Activated naive CD4-positive, alpha-beta T cell treated with Interleukin-2 at 50 U/mL for 16 hours (primary cell): ENCODE data around the gene BSG.
A peak's percentile ranks its signal among the peaks of the same experiment; 100 is the strongest.
"Not testable (repeated sequence)": the region's sequence is repeated elsewhere in the genome, so short reads cannot be mapped to it uniquely, and the experiment has no call there.

Experiments used
- DNase-seq: peaks from one replicate; pipeline ENCODE4 v3.0.0-alpha.2; 2020

BSG gene

GRCh38 chr19:605061-605971 is 32.9 kb downstream of the BSG start:
- not testable (repeated sequence) for DNase-seq

- DNase-seq = no peak
Measured at GRCh38 chr19:607301-608154, 35.1 kb downstream of the BSG start.

- DNase-seq = no peak
Measured at GRCh38 chr19:608155-609003, 36.0 kb downstream of the BSG start.

DNA sequence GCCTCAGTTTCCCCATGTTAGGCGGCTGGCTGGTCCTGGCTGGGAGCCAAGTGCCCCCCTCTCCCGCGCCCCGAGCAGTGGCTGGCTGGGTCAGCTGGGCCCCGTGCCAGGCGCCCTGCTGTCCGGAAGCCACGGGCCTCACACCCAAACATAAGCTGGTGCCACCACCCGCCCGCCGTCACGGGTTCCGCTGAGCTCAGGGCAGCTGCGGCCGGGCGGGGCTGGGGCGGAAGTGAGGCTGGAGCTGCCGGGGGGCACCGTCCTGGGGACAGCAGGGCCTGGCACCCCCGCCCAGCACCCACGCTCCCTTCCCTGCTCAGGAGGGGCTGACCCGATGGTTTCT is 36.6 kb downstream of the BSG start:
- DNase-seq = no peak

DNA sequence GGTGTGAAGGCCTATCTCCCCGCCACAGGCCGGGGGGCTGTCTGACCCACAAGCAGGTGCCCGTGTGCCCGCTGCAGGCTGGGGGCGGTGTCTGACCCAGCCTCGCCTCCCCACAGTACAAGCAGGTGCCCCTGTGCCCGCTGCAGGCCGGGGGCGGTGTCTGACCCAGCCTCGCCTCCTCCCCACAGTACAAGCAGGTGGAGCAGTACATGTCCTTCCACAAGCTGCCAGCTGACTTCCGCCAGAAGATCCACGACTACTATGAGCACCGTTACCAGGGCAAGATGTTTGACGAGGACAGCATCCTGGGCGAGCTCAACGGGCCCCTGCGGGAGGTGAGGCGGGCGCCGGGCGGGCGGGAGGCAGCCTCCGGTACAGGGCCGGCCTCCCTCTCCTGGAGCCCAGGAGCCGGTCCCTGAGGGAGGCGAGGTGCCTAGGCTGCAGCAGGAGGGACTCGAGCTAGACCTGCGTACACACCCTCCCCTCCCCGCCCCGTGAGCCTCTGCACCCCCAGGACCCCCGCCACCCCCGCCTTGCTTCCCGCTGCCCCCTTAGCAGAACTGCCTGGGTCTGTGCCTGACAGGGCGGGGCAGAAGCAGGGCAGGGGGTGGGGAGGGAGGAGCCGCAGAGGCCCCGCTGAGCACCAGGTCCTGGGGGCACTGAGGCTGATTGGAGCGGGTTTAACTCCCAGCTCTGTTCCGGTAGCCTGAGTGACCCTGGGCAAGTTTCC is 37.8 kb downstream of the BSG start:
- DNase-seq = peak; percentile 33

- DNase-seq = peak; percentile 57
Measured at GRCh38 chr19:610801-611480, 38.5 kb downstream of the BSG start.

DNA sequence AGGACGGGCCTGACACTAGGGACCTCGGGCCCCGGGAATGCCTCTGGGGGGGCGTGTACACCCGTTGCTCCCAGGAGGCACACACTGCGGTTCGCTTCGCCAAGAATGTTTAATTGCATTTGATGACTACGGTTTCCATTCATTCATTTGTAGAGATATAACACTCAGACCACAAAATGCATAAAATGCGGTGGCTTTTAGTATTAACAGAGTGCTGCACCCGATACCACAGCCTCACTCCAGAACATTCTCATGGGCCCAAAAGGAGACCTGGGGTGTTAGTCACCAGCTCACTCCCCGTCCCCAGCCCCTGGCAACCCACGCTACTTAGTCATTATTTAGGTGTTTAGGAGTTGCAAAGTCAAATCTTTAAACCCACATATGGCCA is 39.1 kb downstream of the BSG start:
- peak; percentile 83 for DNase-seq

GRCh38 chr19:612941-613340 is 40.5 kb downstream of the BSG start:
- no peak for DNase-seq

GRCh38 chr19:613732-614567 is 41.6 kb downstream of the BSG start:
- DNase-seq = no peak

GRCh38 chr19:615619-616018 is 43.2 kb downstream of the BSG start:
- DNase-seq = no peak

DNA sequence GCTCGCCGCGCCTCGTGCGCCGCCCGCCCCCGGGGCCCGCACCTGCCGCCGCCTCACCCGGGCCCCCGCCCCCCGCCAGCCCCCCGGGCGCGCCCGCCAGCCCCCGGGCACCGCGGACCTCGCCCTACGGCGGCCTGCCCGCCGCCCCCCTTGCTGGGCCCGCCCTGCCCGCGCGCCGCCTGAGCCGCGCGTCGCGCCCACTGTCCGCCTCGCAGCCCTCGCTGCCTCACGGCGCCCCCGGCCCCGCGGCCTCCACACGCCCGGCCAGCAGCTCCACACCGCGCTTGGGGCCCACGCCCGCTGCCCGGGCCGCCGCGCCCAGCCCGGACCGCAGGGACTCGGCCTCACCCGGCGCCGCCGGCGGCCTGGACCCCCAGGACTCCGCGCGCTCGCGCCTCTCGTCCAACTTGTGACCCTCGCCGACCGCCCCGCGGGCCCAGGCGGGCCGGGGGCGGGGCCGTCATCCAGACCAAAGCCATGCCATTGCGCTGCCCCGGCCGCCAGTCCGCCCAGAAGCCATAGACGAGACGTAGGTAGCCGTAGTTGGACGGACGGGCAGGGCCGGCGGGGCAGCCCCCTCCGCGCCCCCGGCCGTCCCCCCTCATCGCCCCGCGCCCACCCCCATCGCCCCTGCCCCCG is 43.8 kb downstream of the BSG start:
- no peak for DNase-seq

DNA sequence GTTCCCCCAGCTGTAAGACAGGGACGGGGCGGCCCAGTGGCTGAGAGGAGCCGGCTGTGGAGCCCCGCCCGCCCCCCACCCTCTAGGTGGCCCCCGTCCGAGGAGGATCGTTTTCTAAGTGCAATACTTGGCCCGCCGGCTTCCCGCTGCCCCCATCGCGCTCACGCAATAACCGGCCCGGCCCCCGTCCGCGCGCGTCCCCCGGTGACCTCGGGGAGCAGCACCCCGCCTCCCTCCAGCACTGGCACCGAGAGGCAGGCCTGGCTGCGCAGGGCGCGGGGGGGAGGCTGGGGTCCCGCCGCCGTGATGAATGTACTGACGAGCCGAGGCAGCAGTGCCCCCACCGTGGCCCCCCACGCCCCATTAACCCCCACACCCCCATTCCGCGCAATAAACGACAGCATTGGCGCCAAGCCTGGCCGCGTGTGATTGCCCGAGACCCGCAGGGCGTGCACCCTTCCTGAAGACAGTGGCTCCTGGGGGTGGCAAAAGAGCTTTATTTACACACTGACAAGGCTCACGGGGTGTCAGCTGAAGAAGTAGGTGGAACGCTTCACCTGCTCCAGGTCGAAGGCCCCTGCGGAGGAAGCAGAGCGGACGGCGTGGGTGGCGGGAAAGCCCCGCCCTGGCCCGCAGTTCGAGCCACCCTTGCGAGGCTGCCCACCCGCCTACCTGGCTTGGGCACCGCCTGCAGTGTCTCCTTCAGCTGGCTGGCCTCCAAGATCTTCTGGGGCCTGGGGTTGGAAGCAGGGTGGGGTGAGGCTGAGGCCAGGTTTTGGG is 44.5 kb downstream of the BSG start:
- DNase-seq = no peak

DNA sequence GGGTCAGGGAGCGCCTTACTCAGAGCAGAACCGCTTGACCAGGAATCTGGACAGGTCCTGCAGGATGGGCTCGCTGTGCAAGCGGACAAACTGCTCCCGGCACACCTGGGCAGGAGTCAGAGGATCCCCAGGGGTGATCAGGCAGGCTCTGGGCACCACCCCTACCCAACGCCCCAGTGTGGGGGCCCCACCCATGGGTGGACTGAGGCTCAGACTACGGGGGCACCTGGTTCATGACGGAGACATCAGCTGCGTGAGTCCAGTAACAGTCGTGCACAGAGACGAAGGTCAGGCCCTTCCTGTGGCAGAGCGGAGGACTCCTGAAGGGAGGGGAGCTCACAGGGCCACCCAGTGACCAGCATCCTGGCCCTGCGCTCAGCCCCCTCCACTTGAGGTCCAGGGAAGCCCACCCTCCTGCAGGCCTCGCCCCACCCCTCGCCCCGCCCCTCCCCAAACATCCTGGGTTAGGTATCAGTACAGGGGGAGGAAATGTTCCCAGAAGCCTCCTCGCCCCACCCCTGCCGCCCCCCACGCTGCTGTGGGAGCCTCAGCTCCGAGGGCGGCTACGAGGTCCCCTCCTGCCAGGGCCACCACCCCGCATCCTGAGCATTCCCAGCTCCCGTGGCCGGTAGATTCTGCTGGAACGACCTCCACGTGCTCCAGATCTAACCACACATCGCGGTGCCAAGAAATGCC is 45.3 kb downstream of the BSG start:
- no peak for DNase-seq

GRCh38 chr19:618247-618619 is 45.8 kb downstream of the BSG start:
- no peak for DNase-seq

- no peak for DNase-seq
Measured at GRCh38 chr19:618674-619285, 46.4 kb downstream of the BSG start.

- DNase-seq = no peak
Measured at GRCh38 chr19:619286-620002, 47.0 kb downstream of the BSG start.

GRCh38 chr19:620166-620862 is 47.9 kb downstream of the BSG start:
- DNase-seq = no peak
